HG02884 (cell line): ENCODE measurements around the gene LCN15.
"Not testable (repeated sequence)": the region's sequence is repeated elsewhere in the genome, so short reads cannot be mapped to it uniquely, and the experiment has no call there.

Experiments used
- ATAC-seq: cut with Tn5 transposase; IDR thresholded peaks from one replicate; pipeline ENCODE4 v1.9.1; 2021; ENCODE audit warnings: mild to moderate bottlenecking, moderate library complexity; ENCODE audit not compliant: unreplicated experiment

LCN15 gene, protein sequence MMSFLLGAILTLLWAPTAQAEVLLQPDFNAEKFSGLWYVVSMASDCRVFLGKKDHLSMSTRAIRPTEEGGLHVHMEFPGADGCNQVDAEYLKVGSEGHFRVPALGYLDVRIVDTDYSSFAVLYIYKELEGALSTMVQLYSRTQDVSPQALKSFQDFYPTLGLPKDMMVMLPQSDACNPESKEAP

GRCh38 chr9:136764301-136764891, at the start of gene LCN15:
LCN15 (minus strand) TSS chr9:136764518; CDS start chr9:136764488, 30 bp downstream.
- ATAC-seq: no peak

DNA sequence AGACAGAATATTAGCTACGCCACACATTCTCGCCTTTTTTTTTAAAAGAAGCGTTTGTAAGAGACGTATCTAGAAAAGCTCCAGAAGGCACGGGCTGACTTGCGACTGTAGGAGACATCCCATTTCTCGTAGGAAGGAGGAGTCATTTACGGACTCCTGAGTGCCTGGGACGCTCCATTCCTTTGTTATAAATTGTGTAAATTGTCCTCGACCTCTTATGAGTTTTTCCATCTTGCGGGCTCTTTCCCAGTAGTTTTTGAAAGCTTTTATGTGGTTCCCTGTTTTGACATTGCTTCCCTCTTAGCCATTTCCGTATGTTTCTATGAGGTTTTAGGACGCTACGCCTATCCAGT, 44.5 kb upstream of the LCN15 start:
- ATAC-seq: no peak

DNA sequence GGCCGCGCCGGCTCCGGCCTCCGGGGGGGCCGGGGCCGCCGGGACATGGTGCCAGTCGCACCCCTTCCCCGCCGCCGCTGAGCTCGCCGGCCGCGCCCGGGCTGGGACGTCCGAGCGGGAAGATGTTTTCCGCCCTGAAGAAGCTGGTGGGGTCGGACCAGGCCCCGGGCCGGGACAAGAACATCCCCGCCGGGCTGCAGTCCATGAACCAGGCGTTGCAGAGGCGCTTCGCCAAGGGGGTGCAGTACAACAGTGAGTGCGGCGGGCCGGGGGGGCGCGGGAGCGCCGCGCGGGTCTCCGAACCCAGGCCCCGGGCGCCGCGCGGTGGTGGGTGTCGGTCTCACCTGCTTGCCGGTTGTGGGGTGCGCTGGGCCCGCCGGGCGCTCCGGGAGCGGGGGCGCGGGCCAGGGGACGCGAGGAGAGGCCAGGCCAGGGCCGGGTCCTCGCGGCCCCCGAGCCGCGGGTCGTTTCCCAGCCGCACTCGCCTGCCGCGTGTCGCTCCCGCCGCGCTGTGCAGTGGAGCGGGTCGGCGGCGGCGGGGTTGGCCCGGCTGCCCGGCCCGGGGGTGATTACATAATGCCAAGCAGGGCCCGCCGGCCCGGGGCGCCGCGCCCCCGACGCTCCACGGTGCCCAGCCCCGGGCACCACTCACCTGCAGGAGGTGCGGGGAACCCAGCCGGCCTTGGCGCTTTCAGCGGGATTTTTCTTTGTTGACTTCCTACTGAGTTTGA, 43.9 kb upstream of the LCN15 start:
- peak; percentile 37 for ATAC-seq

DNA sequence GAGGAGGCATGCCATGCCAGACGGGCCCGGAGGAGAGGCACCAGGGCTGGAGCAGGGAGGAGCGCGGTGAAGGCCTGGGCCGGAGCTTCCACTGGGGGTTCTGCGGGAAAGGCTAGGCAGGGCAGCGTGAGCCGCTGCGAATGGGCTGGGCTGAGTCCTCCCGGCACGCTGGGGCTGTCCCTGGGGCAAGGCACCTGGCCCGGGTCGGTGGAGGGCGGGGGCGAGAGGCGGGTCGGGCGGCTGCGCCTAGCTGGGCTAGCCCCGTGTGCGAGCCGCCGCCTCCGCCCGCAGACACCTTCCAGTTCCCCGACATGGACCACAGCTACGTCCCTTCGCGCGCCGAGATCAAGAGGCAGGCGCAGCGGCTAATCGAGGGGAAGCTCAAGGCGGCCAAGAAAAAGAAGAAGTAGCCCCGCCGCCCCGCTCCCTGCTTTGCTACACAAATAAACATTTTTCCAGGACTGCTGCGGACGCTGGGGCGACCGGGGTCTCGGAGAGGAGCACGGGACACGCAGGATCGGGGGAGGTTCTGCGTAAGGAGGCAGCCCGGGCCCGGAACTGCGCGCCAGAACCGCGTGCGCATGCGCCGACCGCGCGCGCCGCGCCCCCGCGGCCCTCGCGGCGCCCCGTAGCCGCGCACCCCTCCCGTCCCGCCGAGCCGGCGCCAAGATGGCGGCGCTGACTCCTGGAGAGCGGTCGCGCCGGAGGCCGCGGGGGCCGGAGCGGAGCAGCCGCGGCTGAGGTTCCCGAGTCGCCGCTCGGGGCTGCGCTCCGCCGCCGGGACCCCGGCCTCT, 43.2 kb upstream of the LCN15 start, which contains the start of gene RABL6:
Gene RABL6, plus strand, starts transcription at position 668 of the 794 bp plus-strand sequence. CDS start 249 bp downstream, outside the sequence.
- ATAC-seq: peak; percentile 64

DNA sequence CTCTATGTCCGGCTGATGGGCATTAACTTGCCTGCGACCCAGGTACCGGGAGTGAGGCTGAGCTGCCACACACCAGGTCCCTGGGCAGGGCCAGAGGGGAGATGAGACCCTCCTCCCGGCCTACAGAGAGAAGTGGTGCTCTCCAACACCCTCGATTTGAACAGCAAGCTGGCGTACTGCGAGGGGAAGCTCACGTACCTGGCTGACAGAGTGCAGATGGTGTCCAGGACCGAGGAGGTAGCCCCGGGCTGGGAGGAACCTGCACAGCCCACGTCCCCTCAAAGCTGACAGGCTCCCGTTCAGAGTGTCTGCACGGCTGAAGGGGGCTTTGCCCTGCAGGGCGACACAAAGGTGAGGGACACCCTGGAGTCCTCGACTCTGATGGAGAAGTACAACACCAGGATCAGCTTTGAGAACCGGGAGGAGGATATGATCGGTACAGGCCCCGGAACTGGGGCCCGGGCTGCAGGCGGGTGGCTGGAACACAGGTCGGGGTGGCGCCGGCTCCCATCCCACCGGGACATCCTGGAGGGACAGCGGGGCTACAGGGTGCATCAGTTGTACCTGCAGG, 42.4 kb upstream of the LCN15 start:
- no peak for ATAC-seq

GRCh38 chr9:136806067-136806466, 41.7 kb upstream of the LCN15 start:
- no peak for ATAC-seq

DNA sequence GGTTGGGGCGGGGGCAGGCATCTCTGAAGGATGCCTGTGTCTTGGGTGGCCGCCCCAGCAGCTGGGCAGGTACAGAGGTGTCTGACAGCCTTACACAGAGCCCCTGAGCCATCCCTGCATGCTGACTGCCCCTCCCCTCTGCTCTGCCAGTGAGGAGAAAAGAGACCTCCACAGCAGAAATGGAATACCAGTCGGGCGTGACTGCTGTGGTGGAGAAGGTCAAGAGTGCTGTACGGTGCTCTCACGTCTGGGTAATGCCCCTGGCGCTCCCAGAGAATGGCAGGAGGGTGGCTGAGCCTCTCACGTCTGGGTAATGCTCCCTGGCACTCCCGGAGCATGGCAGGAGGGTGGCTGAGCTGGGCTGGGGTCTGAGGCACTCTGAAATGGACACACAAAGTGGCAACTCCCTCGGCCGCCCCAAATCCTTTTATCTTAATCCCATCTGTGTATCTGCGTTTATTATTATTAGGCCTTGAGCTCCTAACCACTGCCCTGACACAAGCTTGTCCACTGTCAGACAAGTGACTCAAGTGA, 41.0 kb upstream of the LCN15 start:
- ATAC-seq: no peak

GRCh38 chr9:136804509-136805206, 40.3 kb upstream of the LCN15 start:
- no peak for ATAC-seq

DNA sequence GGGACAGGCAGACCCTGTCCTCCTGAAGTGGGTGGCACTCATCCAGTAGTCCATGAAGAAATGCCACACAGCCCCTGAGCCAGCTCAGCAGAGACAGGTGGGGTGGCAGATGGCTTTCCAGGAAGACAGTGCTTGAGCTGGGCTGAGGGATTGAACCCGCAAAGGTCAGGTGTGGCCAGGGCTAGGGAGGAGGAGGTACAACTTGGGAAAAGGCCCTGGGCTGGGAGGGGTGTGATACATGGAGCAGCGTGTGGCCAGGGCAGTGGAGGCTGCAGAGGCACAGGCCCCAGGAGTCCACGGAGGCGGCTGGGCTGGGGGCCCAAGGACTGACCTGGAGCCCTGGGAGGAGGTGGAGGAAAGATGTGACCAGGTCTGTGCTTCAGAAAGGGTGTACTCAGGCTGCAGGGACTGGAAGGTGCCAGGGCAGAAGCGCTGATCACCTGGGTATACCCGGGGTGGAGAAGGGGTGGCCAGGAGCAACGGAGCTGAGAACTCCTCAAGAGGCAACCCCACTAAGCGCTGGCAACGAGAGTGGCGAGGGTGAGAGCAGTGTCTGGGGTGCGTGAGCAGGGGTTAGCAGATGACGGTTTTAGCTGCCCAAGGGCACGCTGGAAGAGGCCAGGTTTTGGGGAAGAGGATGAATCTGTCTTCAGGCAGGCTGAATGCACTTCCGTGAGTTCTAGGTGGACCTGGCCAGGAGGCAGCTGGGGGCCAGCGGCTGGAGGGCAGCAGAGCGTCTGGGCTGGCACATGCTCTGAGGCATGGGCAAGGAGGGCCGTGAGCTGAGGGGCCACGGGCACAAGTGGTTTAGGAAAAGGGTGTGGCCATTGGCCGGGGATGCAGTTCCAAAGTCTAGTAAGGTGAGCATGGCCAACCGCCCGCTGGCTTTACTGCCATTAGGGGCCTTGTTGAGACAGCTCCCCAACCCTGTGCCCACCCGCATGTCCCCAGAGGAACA, 39.5 kb upstream of the LCN15 start:
- no peak for ATAC-seq

GRCh38 chr9:136803009-136803550, 38.8 kb upstream of the LCN15 start:
- ATAC-seq: not testable (repeated sequence)

DNA sequence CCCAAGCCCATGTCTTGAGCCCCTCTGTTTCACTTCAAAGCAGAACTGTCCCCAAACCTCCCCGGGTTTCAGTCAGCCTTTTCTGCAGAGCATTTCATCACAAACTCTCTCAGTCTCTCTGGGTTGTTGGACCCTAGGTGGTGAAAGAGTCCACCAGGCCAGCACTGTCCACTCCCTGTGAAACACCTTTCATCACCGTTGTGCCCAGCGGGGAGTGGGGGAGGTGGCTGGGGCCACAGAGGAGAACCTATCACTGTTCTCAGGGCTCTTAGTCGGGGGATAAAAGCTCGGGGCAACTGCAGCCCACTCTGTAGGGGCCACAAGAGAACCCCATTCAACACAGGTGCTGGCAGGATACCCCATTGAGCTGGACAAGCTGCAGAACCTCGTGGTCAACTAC, 38.0 kb upstream of the LCN15 start:
- ATAC-seq: no peak

DNA sequence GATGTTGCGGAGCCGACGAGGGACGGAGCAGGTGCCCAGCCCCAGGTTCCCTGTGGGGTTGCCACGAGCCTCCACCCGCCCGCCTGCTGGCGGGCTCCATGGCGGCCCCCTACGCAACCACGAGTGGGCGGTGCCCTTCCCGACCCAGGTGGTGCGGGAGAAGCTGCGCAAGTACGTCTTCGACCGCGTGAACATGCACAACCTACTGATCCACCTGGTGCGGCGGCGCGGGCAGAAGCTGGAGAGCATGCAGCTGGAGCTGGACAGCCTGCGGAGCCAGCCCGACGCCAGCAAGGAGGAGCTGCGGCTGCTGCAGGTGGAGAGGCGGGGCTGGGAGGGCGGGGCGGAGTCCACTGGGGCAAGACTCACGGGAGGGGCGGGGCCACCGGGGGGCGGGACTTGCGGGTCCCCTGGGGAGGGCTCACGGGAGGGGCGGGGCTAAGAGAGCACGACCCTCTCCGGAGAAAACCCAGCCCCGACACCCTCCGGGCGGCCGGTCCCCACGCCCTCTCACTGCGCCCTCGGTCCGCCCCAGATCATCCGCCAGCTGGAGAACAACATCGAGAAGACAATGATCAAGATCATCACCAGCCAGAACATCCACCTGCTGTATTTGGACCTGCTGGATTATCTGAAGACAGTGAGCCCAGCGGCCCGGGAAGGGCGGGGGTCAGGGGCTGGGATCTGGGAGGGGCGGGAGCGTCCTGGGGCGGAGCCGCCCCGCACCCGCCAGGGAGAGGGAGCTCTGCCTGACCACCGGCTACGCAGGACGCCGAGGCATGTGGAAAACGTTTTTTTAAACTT, 35.7 kb upstream of the LCN15 start:
- ATAC-seq: no peak

GRCh38 chr9:136799079-136799853, 34.9 kb upstream of the LCN15 start:
- no peak for ATAC-seq

GRCh38 chr9:136798708-136799078, 34.4 kb upstream of the LCN15 start:
- ATAC-seq: no peak

GRCh38 chr9:136796775-136797347, 32.5 kb upstream of the LCN15 start:
- not testable (repeated sequence) for ATAC-seq

DNA sequence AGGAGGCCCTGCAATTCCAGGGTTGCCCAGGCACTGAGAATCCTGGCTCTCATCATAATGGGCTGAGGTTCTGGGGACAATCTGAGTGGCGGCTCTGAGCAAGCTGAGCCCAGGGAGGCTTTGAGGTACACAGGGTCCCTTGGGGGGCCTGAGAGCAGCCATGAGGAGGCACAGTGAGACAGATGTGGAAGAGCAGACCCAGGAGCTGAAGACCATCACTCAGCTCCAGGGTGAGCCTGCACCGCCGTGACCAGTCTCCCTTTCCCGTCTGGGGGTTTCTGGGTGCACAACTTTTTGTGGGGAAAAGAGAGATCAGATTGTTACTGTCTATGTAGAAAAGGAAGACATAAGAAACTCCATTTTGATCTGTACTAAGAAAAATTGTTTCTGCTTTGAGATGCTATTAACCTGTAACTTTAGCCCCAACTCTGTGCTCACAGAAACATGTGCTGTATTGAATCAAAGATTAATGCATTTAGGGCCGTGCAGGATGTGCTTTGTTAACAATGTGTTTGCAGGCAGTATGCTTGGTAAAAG, 32.0 kb upstream of the LCN15 start, which contains the start of gene CCDC183:
Gene CCDC183, plus strand, starts transcription at position 101 of the 537 bp plus-strand sequence. Its CDS starts 60 bp downstream, at position 161.
- ATAC-seq: no peak

DNA sequence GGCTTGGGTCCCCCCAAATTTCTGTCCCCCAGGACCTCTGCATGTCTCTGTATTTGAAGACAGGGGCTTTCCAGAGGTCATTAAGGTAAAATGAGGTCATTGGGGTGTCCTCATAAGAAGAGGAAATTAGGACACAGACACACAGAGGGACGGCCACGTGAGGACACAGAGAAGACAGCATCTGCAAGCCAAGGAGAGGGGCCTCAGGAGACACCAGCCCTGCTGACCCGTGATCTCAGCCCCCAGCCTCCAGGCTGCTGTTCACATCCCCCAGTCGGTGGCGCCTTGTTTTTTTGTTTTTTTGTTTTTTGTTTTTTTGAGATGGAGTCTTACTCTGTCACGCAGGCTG, 30.7 kb upstream of the LCN15 start:
- ATAC-seq: no peak
